Measurements from ENCODE around the gene TMEM245.

Gene TMEM245

DNA sequence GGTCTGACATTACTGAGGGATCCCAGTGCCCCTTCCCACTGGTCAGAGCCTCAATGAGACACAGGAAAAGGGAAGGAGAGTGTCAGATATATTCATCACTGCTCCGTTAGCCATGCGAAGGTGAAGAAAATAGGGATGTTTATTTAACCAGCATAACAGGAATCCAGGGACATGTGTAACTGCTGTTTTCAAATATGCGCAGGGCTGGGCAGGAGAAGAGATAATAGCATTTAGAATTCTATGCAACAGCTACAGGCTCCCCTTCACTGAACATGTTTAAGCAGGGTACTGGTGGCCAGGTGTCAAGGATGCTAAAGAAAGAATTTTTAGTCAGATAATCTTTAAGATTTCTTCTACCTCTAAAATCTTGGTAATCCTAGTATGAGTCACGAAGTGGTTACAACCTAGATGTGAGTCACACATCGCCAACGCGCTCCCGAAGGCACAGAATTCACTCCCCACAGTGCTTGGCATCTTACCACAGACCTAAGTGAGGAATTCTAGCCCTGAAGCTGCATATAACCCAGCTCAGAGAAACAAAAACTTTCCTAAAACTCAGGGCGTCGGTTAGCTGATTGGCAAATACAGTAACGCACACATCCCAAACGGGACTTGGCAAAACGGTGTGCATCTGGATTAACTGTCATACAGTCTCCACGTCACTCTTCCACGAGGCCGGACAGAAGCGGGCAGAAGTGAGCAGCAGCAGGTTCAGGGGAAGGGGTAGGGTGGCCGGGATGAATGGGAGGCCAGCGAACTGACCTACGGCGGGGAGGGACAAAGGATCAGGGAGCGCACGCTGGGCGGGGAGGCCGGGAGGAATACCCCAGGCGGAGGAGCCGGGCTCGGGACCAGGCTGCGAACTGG, 107.5 kb downstream of the TMEM245 start:
- Histone ChIP-seq H3K4me3 (replicated peaks; ENCODE audit: low read depth, low read length) (peak overlapping the region; percentile 78), H3K36me3 (ENCODE audit: control insufficient read depth, insufficient read depth, low read length) (no peaks in the 10 kb centered on the region), H3K27me3 (replicated peaks; ENCODE audit: control insufficient read depth, insufficient read depth, low read length) (no peaks in the 10 kb centered on the region)
- TF ChIP-seq, protein P1, sequence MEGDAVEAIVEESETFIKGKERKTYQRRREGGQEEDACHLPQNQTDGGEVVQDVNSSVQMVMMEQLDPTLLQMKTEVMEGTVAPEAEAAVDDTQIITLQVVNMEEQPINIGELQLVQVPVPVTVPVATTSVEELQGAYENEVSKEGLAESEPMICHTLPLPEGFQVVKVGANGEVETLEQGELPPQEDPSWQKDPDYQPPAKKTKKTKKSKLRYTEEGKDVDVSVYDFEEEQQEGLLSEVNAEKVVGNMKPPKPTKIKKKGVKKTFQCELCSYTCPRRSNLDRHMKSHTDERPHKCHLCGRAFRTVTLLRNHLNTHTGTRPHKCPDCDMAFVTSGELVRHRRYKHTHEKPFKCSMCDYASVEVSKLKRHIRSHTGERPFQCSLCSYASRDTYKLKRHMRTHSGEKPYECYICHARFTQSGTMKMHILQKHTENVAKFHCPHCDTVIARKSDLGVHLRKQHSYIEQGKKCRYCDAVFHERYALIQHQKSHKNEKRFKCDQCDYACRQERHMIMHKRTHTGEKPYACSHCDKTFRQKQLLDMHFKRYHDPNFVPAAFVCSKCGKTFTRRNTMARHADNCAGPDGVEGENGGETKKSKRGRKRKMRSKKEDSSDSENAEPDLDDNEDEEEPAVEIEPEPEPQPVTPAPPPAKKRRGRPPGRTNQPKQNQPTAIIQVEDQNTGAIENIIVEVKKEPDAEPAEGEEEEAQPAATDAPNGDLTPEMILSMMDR (IDR thresholded peaks at IDR 0.05; ENCODE audit: insufficient read depth, low read length, poor library complexity, severe bottlenecking), result no peak
- peak; percentile 55 for DNase-seq (ENCODE audit: extremely low read depth, insufficient read length)

DNA sequence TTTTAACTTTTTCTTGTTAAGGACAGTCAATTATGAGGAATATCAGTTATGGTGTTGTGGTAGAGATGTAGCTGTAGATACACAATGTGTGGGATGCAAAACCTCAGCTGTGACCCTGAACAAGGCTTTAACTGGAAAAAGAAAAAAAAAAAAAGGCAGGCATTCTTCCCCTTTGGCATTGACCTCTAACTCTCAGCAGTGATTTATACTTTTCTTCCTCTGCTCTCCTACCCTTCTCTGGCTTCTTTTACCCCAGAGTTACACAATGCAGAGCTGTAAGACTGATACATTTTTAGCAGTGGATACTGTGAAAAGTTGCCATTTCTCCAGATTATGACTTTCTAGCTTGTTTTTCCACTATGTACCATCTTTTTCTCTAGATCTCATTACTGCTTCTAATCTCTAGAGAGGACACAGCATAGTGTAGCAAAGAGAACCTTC, 108.5 kb downstream of the TMEM245 start:
- no peak overlapping the region for H3K4me3 ChIP-seq (replicated peaks; ENCODE audit: low read depth, low read length)
- no peak for DNase-seq (ENCODE audit: extremely low read depth, insufficient read length)

DNA sequence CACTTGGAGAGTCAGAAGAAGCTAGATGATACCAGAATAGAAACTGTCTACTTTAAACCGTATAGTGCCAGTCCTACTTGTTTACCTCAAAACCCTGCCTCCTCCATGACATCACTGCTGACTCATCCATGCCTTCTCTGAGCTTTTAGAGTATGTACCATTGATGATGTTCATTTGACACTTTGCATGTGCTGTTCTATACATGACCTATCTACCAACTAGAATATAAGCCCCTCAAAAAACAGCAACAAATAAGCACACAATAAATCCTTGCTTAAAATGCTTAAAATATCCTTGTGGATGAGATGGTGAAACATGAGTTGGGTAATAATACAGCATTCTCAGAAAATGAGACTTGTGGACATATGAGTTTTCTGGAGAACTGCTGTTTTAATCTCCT, 109.0 kb downstream of the TMEM245 start:
- TF ChIP-seq, protein P1 (IDR thresholded peaks at IDR 0.05; ENCODE audit: insufficient read depth, low read length, poor library complexity, severe bottlenecking), result no peak
- no peak overlapping the region for H3K4me3 ChIP-seq (replicated peaks; ENCODE audit: low read depth, low read length)
- no peaks in the 10 kb centered on the region for H3K27me3 ChIP-seq (replicated peaks; ENCODE audit: control insufficient read depth, insufficient read depth, low read length)
- H3K36me3 ChIP-seq (ENCODE audit: control insufficient read depth, insufficient read depth, low read length), result no peaks in the 10 kb centered on the region
- peak; percentile 55 for DNase-seq (ENCODE audit: extremely low read depth, insufficient read length)

More for the DNA sequence above, 108.5 kb downstream of the TMEM245 start:
- H3K27me3 ChIP-seq (replicated peaks; ENCODE audit: control insufficient read depth, insufficient read depth, low read length), result no peaks in the 10 kb centered on the region
- no peaks in the 10 kb centered on the region for H3K36me3 ChIP-seq (ENCODE audit: control insufficient read depth, insufficient read depth, low read length)
- TF ChIP-seq, protein P1 (IDR thresholded peaks at IDR 0.05; ENCODE audit: insufficient read depth, low read length, poor library complexity, severe bottlenecking), result no peak

DNA sequence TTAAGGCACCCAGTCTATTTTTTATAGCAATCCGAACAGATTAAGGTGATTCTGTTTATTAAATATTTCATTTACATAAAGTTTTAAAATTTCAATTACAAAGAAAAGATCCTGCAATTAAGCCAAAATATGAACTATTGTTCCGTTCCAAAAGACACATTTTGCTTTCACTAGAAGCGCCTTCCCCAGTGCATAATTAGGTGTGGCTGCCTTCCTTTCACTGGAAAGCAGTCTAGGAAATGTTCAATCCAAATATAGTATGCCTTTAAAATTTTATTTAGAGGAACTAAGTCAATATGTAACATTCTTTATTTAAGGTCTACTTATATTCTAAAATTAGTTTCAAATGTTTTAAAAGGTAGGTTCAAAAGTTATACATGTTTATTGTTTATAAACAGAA, 114.1 kb downstream of the TMEM245 start:
- no peak overlapping the region for H3K4me3 ChIP-seq (replicated peaks; ENCODE audit: low read depth, low read length)
- no peaks in the 10 kb centered on the region for H3K36me3 ChIP-seq (ENCODE audit: control insufficient read depth, insufficient read depth, low read length)
- TF ChIP-seq, protein P1 (IDR thresholded peaks at IDR 0.05; ENCODE audit: insufficient read depth, low read length, poor library complexity, severe bottlenecking), result no peak
- no peak for DNase-seq (ENCODE audit: extremely low read depth, insufficient read length)
- H3K27me3 ChIP-seq (replicated peaks; ENCODE audit: control insufficient read depth, insufficient read depth, low read length), result no peaks in the 10 kb centered on the region

DNA sequence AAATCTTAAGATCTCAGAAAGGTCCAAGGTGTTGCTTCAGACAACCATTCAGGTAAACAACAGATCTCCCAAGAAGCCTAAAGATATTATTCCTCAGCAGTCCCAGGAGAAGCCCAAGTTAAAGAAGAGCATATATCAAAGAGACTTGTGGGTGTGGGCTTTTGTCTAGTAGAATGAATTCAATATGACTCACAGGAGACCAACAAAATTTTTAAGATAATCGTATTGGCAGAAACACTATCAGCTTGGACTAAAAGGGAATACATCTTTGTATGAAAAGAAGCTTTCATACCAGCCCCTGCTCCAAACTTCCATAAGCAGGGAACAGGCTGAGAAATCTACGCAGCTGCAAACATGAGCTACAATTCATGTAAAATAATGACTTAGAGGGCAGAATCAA, 116.6 kb downstream of the TMEM245 start:
- Histone ChIP-seq H3K36me3 (ENCODE audit: control insufficient read depth, insufficient read depth, low read length) (no peaks in the 10 kb centered on the region), H3K4me3 (replicated peaks; ENCODE audit: low read depth, low read length) (no peak overlapping the region), H3K27me3 (replicated peaks; ENCODE audit: control insufficient read depth, insufficient read depth, low read length) (no peaks in the 10 kb centered on the region)
- TF ChIP-seq, protein P1 (IDR thresholded peaks at IDR 0.05; ENCODE audit: insufficient read depth, low read length, poor library complexity, severe bottlenecking), result no peak
- no peak for DNase-seq (ENCODE audit: extremely low read depth, insufficient read length)
